MM.1S (cell line): ENCODE data around the gene RPL38.

ENCODE experiments used
- DNase-seq: peaks from one replicate; pipeline ENCODE4 v3.0.0-alpha.2; 2015
- H2AFZ ChIP-seq: fragments of 300-600 bp; sonication (generic); 2 replicates; pipeline ENCODE4 v1.6.0; 2016; ENCODE audit warnings: antibody characterized with exemption, low read length
- H3F3A ChIP-seq: fragments of 300-600 bp; sonication (generic); 2 replicates; pipeline ENCODE4 v1.6.1; 2016; ENCODE audit warnings: mild to moderate bottlenecking, antibody characterized with exemption, low read length, moderate library complexity, mixed read lengths; ENCODE audit not compliant: insufficient read depth
- H3K27ac ChIP-seq: fragments of 300-600 bp; sonication (generic); 2 replicates; pipeline ENCODE4 v1.5.1; 2016; ENCODE audit warnings: mild to moderate bottlenecking, low read length
- H3K27me3 ChIP-seq: fragments of 300-600 bp; sonication (generic); replicated peaks from 2 replicates; pipeline ENCODE4 v1.6.0; 2016; ENCODE audit warnings: low read length; ENCODE audit not compliant: insufficient read depth
- H3K36me3 ChIP-seq: fragments of 300-600 bp; sonication (generic); replicated peaks from 2 replicates; pipeline ENCODE4 v1.6.1; 2016; ENCODE audit warnings: mild to moderate bottlenecking, low read length, mixed read lengths; ENCODE audit not compliant: insufficient read depth
- H3K4me1 ChIP-seq: fragments of 300-600 bp; sonication (generic); 2 replicates; pipeline ENCODE4 v1.6.1; 2016; ENCODE audit warnings: low read length, mixed read lengths
- H3K4me2 ChIP-seq: fragments of 300-600 bp; sonication (generic); 2 replicates; pipeline ENCODE4 v1.6.0; 2016; ENCODE audit warnings: low read depth, low read length
- H3K4me3 ChIP-seq: fragments of 300-600 bp; sonication (generic); 2 replicates; pipeline ENCODE4 v1.5.1; 2016; ENCODE audit warnings: low read length, mixed read lengths
- H3K79me2 ChIP-seq: fragments of 300-600 bp; sonication (generic); 2 replicates; pipeline ENCODE4 v1.6.1; 2016; ENCODE audit warnings: mixed run types, low read length, mixed read lengths
- H3K9ac ChIP-seq: fragments of 300-600 bp; sonication (generic); 2 replicates; pipeline ENCODE4 v1.6.1; 2016; ENCODE audit warnings: low read length, mixed read lengths
- H3K9me2 ChIP-seq: fragments of 300-600 bp; sonication (generic); replicated peaks from 2 replicates; pipeline ENCODE4 v1.6.1; 2016; ENCODE audit warnings: mild to moderate bottlenecking, low read length, mixed read lengths; ENCODE audit not compliant: insufficient read depth
- H3K9me3 ChIP-seq: fragments of 300-600 bp; sonication (generic); replicated peaks from 2 replicates; pipeline ENCODE4 v1.6.1; 2016; ENCODE audit warnings: mild to moderate bottlenecking, low read length, mixed read lengths; ENCODE audit not compliant: insufficient read depth
- H4K20me1 ChIP-seq: fragments of 300-600 bp; sonication (generic); 2 replicates; pipeline ENCODE4 v1.6.1; 2016; ENCODE audit warnings: mild to moderate bottlenecking, low read length, moderate library complexity, mixed read lengths; ENCODE audit not compliant: insufficient read depth
- EZH2 ChIP-seq: fragments of 300-600 bp; sonication (generic); optimal IDR thresholded peaks from 2 replicates; pipeline ENCODE3; 2017; ENCODE audit warnings: low read depth, mild to moderate bottlenecking, antibody characterized with exemption, low read length, mixed read lengths
- EZH2phosphoT487 ChIP-seq: fragments of 300-600 bp; sonication (generic); IDR thresholded peaks from 2 replicates; pipeline ENCODE4 v1.6.1; 2018; ENCODE audit warnings: antibody characterized with exemption, low read length
- TF ChIP-seq, protein P1 (sequence below): fragments of 300-600 bp; sonication (generic); IDR thresholded peaks from 2 replicates; pipeline ENCODE4 v1.5.1; 2016; ENCODE audit warnings: antibody characterized with exemption, low read length, mixed read lengths

RPL38 gene

DNA sequence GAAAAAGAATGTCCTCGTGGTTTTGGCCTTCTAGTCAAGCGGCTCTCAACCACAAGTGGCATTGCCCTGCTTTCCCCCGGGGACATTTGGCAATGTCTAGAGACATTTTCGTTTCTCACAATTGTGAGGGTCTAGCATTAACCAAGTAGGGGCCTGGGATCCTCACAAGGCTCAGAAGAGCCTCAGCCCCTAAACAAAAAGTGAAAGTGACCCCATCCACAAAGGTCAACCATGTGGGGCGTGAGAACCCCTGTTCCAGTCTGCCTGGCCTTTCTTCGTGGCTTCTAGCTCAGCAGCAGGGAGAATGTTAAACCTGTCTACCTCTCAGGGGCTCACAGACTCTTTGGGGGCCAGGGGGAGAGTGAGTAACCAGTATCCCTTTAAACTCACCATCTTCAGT lies 4.8 kb upstream of the RPL38 start:
- Histone ChIP-seq H3K4me3 (no peak overlapping the region), H3K36me3 (no peaks in the 10 kb centered on the region), H2AFZ (no peak overlapping the region), H3K9me2 (no peaks in the 10 kb centered on the region), H3K9ac (no peak overlapping the region), H3K9me3 (no peaks in the 10 kb centered on the region), H3K27me3 (peaks cover 90% of the 10 kb centered on the region), H3K79me2 (peaks cover 2% of the 10 kb centered on the region), H3K4me1 (no peaks in the 10 kb centered on the region), H3K27ac (no peak overlapping the region), H4K20me1 (no peaks in the 10 kb centered on the region), H3F3A (no peaks in the 10 kb centered on the region), H3K4me2 (no peak overlapping the region)
- no peak for DNase-seq
- TF ChIP-seq, protein P1, sequence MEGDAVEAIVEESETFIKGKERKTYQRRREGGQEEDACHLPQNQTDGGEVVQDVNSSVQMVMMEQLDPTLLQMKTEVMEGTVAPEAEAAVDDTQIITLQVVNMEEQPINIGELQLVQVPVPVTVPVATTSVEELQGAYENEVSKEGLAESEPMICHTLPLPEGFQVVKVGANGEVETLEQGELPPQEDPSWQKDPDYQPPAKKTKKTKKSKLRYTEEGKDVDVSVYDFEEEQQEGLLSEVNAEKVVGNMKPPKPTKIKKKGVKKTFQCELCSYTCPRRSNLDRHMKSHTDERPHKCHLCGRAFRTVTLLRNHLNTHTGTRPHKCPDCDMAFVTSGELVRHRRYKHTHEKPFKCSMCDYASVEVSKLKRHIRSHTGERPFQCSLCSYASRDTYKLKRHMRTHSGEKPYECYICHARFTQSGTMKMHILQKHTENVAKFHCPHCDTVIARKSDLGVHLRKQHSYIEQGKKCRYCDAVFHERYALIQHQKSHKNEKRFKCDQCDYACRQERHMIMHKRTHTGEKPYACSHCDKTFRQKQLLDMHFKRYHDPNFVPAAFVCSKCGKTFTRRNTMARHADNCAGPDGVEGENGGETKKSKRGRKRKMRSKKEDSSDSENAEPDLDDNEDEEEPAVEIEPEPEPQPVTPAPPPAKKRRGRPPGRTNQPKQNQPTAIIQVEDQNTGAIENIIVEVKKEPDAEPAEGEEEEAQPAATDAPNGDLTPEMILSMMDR = no peak
- TF ChIP-seq EZH2phosphoT487 = no peak
- no peak for TF ChIP-seq EZH2

DNA sequence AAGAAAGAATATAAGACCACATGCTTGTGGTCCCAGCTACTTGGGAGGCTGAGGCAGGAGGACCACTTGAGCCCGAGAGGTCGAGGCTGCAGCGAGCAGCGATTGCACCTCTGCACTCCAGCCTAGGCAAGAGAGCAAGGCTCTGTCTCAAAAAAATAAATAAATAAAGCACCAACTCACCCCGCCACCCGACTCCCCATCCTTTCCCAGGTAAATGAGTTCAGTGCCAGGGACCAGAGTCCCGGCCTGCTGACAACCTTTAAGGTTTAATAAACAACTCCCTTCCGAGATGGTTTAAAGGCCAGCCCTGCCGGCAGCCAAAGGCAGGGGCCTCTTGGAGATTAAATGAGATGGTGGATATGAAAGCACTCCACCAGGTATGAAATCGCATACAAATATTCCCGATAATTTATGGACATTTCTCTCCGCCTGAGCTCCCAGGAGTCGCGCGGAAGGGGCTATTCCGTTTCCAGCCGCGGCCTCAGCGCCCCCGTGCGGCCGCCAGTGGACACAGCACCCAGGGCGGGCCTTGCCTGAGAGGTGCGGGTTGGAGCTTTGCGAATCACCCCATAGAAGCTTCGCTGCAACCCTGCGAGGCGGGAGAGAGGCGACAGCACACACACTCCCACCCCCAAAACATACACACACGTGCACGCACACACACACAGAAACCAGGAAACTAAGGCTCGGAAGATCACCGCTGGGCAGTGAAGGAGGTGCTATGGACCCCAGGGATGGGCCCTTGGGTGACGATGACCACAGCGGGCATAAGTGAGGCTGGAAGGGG lies 4.0 kb upstream of the RPL38 start:
- Histone ChIP-seq H3K9ac (no peak overlapping the region), H3K27ac (no peak overlapping the region), H2AFZ (peak overlapping the region; percentile 28; the same call in 1 of the 2 replicates), H3K27me3 (peaks cover 82% of the 10 kb centered on the region), H3K4me1 (no peaks in the 10 kb centered on the region), H4K20me1 (no peaks in the 10 kb centered on the region), H3F3A (no peaks in the 10 kb centered on the region), H3K36me3 (no peaks in the 10 kb centered on the region; the same call in 1 of the 2 replicates), H3K9me3 (no peaks in the 10 kb centered on the region), H3K4me2 (peak overlapping the region; percentile 33), H3K9me2 (no peaks in the 10 kb centered on the region), H3K4me3 (peak overlapping the region; percentile 19; the same call in 1 of the 2 replicates), H3K79me2 (peaks cover 10% of the 10 kb centered on the region)
- DNase-seq = peak; percentile 52
- TF ChIP-seq EZH2phosphoT487 (no peak), EZH2 (no peak)
- TF ChIP-seq, protein P1 = peak; percentile 98

DNA sequence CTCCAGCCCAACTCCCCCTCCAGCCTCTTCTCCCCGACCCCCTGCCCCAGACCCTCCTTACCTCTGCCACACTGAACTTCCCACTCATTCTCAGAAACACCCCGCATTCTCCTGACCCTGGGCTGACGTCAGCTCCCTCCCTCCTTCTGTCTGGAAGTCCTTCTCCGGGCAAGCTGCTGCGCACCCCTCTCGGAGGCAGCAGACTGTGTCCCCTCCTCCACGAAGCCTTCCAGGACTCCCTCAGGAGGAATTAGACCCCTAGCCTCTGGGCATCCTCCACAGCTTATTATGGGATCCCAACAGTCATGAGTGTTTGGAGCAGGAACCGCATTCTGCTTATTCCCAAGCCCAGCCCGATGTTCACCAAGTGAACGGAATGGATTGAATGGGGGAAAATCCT lies 3.4 kb upstream of the RPL38 start:
- Histone ChIP-seq H3K9me3 (no peaks in the 10 kb centered on the region), H3K4me1 (peaks cover 3% of the 10 kb centered on the region; the same call in 1 of the 2 replicates), H3K9me2 (no peaks in the 10 kb centered on the region), H3F3A (no peaks in the 10 kb centered on the region), H3K9ac (no peak overlapping the region), H3K79me2 (peaks cover 16% of the 10 kb centered on the region), H3K36me3 (no peaks in the 10 kb centered on the region; the same call in 1 of the 2 replicates), H4K20me1 (0 out of 2 replicates have a peak, but pooled peaks cover 4% of the 10 kb centered on the region), H3K4me2 (no peak overlapping the region), H3K27me3 (peaks cover 76% of the 10 kb centered on the region), H3K4me3 (no peak overlapping the region), H3K27ac (no peak overlapping the region), H2AFZ (no peak overlapping the region)
- DNase-seq = no peak
- no peak for TF ChIP-seq EZH2
- TF ChIP-seq, protein P1 = no peak
- no peak for TF ChIP-seq EZH2phosphoT487
